Pons (tissue), 1 donor: ENCODE results near the gene PPP1R3D.

Experiments used
- DNase-seq: peaks from one replicate; pipeline ENCODE4 v3.0.0-alpha.2; 2016; ENCODE audit warnings: low spot score

PPP1R3D gene

DNA sequence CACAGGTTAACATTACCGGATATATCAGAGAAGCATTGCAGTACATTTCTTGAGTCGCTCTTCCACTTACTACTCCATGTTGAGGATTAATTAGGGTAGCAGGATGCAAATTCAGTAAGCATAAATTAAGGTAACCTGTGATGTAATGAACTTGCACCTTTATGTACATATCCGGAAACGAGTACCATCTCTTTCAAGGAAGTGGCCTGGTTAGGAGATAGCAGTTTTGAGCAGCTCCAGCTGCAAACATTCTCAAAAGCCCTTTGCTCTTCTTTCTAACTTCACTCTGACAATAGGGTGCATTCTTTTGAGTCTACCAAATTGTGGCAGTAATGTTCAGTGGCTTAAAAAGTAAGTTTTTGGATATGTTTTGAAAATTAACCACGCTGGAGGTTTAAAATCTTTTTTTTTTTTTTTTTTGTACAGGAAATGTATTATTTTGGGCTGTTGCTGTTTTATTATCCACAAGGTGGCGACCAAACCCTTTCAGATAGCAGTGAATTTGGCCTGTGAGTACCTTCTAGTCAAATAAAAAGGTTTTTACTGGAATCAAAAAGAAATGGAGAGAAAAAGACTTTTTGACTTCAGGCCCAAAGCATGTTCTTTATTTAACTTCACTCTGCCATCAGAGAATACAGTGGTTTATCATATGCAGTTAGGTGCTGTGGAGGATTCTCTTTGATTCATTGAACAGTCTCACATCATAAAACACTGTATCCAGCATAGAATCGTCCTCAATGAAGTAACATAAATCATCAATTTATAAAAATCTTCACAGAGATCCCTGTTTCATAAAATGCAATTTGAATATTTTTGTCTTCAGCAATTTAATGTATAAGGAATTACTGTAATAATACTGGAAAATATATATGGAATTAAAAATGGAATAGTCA lies 9.0 kb upstream of the PPP1R3D start:
- DNase-seq = peak; percentile 85

DNA sequence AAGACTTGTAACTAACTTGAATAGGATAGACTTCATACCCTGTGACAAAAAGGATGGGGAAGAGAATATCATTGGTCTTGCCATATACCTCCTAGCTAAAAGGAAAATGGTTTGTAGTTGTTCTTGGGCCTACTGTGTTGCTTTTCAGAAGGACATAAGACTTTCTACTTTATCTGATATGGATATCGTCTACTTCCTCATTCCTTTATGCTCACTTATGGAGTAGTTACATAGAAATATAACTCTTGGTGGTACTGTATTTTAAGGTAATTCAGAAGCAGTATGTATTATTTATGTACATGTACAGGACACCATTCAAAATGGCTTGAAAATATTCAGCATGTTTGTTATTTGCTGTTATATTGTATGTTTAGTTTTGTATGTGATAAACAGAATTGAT lies 8.1 kb upstream of the PPP1R3D start:
- no peak for DNase-seq

DNA sequence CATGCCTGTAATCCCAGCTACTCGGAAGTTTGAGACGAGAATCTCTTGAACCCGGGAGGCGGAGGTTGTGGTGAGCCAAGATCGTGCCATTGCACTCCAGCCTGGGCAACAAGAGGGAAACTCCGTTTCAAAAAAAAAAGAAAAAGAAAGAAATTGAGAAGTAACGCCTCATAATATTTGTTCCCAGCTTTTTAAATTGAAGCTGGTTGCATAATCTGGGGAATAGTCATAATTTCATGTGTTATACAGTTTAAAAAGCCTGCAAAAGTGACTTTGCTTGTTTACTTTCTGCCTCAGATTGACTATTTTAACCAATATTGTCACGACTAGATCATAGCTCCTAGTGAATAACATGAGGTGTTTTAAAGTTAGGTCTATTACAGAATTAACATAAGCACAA lies 7.3 kb upstream of the PPP1R3D start:
- DNase-seq = no peak

DNA sequence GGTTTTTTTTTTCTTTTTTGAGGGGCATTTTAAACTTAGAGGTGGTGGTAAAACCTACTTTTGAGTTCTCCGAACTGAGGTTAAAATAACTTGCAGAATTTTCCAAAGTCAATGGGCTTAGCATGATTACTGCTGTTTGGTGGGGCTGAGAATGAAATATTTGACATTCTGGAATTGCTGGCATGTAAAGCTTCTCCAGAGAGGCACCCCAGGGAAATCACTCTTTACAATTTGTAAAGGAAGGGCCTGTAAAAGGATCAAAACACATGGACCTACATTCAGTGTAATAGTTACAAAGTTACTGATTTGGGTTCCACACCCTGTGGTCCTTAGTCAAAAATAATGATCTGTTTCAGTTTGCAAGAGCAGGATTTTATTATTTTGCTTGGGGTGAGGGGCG lies 5.6 kb upstream of the PPP1R3D start:
- no peak for DNase-seq

DNA sequence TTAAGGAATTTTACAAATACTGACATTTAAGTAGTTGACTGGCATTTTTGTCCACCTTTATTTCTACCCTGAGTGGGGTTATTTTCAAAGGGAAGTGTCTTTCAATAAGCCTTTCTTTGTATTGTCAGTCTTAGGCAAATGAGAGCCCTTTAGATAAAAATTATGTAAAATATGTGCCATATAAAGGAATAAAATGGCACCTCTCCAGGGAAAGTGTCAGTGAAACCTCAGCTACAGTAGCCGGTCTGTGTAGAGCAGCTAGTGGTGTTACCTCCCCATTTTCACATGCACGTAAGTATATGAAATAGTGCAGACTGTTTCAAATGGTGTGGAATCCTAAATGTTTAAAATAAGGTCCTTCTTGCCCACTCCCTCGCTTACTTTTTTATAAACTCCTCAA lies 5.1 kb upstream of the PPP1R3D start:
- no peak for DNase-seq

DNA sequence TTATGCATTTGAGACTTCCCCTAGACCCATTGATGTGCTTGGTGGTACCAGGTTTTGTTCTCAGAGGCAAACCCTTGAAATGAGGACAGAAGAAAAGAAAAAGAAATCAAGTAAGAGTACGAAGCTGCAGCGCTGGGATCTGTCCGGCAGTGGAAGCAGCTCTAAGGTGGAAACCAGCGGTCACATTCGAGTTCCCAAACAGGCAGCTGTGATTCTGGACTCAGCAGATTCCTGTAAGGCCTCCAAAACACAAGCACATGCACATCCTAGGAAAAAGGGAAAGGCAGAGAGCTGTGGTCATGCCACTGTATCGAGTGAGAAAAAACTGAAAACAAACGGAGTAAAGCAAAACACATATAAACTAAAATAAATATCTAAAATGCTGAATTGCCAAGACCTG lies 4.6 kb upstream of the PPP1R3D start:
- DNase-seq = no peak

DNA sequence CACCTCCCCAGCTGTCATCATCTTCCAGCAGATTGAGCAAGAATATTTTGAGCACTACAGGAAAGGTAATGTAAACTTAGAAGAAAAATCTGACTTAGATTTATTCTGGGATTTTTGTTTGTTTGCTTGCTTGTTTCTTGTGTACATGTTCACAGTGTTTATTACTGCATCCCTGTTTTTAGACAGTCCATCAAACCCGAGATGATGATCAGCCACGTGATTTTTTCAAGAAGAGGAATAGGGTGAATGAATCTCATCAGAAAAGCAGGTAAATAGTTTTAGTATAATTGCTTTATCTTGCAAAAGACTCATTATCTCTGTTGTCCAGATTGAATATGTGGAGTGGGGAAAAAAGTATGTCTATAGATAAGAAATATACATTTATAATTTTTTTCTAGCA lies 2.1 kb upstream of the PPP1R3D start:
- DNase-seq = no peak

DNA sequence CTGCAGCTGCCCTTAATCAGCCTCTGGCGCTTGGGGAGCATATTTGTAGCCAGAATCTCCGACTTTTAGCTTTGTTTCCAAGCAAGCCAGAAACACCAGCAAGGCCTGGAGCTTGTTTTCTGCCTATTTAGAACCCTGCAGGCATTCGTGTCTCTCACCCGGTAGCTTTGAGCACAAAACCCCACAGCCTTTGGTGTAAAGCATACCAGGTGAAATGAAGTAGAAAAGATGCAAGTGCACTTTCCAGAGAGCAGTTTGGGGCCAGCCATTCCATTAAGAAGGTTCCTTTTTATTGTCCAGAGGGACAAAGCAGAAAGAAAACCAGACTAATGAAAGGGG lies 820 bp upstream of the PPP1R3D start:
- DNase-seq = no peak

DNA sequence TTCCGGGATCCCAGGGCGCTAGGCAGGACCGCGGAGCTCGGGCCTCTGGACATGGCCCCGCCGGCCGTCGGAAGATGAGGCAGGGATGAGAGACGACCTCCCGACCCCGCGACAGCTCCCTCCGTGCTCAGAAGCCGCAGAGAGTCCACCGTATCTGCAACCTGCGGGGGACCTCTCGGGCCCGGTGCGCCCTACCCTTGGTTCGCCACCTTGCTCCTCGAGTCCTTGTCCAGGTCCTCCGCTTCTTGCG lies 301 bp downstream of the PPP1R3D start:
- DNase-seq = no peak

DNA sequence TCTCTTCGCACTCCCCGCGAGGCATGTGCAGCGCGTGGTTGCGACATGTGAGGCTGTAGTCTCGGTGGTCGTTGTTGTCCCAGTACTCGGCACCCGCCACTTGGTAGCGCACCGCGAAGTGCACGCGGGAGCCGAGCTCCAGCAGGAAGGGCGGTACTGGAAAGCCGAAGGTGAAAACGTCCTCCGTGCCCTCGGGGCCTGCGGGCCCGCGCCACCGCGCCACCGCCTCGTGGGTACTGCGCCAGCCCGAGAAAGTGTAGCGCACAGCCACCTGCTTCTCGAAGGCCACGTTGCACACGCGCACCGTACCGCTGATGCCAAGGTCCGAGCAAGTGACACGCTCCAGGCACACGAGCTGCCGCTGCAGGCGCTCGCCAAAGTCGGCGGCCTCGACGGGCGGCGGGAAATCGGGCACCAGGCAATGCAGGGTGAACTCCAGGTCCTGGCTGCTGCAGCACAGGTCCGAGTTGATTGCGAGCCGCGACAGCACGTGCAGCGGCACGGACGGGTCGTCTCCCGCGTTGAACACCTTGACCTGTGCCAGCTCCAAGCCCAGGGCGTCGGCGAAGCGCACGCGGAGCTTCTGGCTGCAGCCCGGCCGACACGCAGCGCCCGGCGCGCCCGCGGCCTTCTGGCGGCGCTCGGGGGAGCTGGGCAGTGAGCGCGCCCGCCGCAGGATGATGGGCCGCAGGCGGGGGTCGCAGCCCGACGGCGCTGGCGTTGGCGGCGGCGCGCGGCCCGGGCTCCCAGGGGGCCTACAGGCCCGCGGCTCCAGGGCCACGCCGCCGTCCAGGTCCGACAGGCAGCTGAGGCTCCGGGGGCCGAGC lies 840 bp downstream of the PPP1R3D start:
- DNase-seq = no peak

DNA sequence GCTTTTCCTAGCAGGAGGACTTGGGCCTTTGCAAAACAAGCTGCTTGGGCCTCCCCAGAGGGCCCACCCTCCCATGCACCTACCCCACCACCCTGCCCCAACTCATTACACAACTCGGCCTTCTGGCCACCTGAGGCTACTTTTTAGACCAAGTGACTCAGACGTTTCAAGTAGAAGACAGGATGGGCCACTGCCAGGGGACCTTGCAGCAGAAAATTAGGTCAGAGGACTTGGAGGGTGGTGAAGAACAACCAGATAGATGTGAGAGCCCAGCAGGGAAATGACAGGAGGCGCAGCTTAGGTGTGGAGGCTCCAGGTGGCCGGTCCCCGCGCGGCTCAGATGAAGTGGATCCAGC lies 1.4 kb downstream of the PPP1R3D start:
- DNase-seq = no peak

DNA sequence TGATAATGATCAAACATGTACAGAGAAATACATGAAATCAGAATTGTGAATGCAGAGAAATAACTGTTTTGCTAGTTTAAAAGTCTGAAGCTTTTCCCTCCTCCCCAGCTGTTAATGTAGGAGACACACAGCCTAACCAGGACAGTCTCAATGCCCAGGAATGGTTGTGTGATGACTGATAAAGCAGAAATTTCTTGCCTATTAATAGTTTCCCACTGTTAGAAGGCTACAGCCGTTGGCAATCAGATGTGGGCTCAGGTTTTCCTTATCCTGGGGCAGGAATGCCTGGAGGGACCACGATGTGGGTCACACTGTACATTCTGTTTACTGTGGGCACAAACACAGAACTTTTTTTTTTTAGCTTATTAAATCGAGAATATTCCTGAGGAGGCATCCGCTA lies 1.9 kb downstream of the PPP1R3D start:
- DNase-seq = no peak

DNA sequence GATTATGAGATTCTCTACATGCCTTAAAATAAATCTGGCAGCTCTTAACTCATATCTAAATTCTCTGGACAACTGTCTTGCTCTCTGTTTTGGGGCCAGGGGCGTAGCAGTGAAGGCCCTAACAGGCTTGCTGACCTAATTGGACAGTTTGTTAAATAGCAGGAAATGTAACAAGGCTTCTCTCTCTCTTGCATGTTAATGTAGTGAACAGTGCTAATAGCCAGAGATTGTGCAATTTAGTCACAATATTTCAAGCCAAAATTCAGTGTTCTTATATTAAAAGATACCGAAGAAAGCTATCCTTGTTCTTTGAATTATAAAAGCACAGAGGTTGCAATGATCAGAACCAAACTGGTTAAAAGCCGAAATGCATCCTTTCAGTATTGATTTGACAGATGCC lies 3.0 kb downstream of the PPP1R3D start:
- DNase-seq = no peak

DNA sequence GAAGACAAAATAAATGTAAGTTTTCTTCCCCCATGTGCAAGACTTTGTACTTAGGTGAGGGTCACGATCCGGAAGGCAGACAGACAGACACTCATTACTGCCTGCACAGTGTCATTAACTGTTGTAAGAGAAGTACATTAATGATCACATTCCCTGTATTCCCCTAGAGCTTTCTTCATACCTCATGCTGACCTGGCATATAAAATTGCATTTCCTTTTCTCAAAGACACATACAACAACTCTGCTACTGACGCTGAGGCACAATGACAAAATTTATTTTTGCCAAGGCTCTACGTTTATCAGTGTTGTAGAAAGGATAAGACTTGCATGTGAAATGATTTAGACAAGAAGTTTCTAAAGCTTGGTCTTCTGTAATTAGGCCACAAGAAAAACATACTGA lies 3.7 kb downstream of the PPP1R3D start:
- no peak for DNase-seq

DNA sequence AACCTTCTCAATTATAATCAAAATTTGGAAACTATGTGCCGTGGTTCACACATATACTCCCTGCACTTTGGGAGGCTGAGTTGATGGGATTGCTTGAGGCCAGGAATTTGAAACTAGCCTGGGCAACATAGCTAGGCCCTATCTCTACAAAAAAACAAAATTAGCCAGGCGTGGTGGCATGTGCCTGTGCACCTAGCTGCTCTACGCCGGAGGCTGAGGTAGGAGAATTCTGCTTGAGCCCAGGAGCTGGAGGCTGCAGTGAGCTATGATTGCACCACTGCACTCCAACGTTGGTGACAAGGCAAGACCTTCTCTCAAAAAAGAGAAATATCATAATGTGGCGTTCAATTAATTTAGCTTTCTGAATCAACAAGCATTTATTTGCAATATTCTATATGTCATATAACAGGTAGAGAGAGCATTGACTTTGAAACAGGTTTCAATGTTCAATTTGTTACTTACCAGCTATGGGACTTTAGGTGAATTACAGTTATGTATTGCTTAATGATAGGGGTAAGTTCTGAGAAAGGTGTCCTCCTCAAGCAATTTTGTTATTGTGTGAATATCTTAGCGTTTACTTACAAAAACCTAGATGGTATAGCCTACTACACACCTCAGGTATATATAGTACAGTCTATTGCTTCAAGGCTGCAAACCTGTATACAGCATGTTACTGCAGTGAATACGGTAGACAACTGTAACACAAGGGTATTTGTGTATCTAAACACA lies 4.5 kb downstream of the PPP1R3D start:
- no peak for DNase-seq

DNA sequence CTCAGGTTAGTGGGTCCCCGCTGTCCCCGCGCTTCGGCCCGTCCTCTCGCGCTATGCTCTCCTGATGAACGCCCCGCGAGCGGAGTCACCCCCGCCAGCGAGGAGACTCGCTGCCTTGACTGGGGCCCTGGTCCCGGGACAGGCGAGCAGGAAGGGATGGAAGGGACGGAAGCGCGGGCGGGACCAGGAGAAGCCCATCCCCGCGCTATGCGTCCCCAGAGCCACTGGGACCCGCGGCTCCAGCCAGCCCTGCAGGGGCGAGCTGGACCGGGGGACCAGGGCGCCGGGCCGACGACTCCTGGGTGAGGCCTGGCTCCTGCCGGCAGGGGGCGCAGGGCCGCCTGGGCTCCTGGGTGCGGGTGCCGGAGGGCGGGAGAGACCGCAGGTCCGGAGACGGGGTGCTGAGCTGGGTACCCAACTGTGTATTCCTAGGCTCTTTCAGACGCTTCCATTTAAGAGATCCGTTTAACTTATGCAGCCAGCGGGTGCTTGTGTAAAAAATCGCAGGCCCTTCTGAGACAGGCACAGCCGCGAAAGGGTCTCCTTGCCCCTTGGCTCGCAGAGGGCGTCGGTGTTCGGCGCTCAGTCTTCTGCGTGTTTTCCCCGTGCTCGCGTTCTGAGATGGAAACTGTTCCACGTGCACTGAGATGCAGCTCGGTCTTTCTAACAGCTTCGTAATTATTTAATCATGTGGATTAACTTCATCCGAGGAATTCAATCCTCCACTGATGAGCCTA lies 6.1 kb downstream of the PPP1R3D start:
- DNase-seq = peak; percentile 73

DNA sequence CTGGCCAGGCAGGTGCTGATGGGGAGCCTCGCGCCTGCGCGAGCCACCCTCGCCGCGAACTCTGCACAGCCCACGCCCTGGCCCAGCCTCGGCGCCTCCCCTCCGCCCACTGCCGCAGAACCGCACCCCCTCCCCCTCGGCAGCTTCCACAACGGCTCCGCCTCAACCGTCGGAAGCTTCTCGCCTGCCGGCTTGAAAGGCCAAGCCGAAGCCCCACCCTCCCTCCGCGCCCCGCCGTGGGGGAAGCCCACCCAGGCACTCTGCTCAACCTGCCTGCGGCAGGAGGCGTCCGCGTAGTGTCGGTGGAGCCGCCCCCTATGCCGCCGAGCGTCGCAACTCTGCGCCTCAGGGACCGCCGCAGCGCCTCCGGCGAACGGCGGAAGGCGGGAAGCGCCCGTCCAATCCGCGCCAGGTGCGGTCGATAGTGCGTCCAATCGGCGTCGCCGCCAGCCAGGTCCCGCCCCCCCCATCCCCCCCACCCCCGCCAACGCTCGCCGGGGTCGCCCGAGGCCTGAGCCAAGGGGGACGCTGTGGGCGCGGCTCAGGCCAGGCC lies 6.7 kb downstream of the PPP1R3D start, which contains the start of gene SYCP2:
Gene SYCP2 (minus strand): TSS at position 342 of the 553 bp plus-strand sequence. CDS start 11,224 bp downstream, outside the sequence.
- no peak for DNase-seq

DNA sequence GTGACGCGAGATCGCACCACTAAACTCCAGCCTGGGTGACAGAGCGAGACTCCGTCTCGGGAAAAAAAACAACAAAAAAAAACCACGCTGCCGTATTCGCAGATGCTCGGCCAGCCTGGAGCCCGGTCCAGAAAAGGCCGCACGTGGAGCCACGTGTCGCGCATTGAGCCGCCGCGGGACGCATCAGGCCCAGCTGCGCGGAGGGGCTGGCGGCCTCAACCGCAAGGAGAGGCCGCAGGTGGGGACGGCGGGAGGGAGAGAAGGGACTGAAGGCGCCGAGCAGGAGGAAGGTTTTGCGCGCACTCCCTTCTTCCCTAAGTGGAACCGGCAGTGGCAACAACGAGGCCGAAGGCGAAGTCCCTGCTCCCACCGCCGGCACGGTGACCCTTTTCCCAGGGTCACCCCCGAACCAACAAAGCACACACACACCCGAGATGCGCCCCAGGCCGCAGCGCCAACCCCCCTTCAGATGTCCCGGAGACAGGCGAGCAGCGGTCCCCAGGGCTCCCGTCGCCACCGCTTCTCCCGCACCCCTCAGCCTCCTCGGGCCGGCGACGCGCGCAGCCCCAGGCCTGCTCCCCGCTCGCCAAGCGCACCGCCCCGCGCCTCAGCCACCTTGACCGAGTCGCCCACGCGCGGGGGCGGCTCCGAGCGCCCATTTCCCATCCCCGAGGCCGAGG lies 7.3 kb downstream of the PPP1R3D start:
- DNase-seq = no peak

DNA sequence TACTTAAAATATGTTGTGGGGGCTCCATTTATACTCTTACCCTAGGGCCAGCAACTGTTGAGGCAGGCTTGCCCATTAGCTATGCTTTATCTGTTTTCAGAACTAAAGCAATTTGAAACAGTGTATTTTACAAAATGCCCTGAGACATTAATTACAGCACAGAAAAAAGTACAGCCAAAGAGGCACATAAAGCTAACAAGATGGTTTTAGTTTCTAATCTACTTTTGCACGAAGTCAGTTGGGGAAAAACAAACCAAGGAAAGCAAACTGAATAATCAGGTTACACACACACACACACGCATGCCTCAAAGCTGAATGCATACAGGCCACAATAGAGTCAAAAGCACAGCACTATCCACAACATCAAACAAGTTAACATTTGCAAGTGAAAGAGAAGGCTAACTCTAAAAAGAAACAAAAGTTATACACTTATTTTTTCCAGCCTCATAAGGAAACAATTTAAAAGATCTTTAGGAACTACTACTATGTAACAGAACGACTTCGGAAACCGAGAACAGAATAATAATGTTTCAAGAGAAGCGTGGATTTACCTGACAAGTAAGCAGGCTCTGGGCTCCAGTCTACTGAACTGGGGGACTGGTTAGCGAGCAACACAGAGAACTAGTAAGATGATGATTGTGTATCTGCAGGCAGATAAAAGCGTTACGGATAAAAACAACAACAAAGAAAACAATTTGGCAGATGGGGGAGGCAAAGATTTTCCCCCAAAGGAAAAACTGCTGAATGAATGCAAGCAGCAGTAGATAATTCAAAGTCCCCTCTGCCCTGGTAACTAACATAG lies 8.4 kb downstream of the PPP1R3D start:
- DNase-seq = no peak

DNA sequence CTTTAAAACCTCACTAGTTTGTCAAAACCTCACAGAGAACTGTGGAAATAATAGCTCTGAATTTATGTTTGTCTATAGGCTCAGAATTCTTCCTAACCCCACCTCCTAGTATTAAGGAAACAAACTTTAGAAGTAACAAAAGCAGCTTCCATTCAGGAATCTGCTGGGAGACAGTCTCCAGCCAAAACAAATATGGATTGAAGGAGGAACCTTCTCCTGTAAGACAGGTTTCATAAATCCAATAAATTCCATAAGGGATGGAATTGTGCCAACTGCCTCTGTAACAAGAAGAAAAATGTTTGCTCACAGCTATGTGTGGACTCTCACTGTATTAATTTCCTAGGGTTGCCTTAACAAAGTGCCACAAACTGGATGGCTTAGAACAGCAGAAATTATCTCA lies 14.2 kb downstream of the PPP1R3D start:
- no peak for DNase-seq

DNA sequence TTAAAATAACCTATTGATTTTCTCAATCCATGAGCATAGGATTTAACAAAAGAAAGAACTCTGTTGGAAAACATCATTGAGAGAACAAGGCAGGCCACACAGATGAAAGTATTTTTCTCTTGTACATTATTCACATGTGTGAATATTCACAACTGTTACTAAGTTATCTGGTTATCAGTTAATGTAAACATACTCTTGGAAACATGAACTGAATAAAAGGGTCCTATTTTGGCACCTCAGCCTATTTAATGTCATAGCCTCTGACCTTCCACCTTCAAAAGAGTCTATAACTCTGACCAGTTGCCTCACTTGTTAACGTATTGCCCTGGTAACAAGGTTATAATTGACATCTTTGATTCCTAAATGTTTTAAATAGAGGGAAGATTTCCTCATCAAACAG lies 14.7 kb downstream of the PPP1R3D start:
- DNase-seq = no peak
